Mesodermal cell (in vitro differentiated cells): ENCODE results near the gene MRC2.

Experiments
- H3K27ac ChIP-seq: 2 replicates; pipeline ENCODE4 v1.7.0; 2013; ENCODE audit warnings: mild to moderate bottlenecking, low read depth, low read length, moderate library complexity; ENCODE audit not compliant: severe bottlenecking
- H3K36me3 ChIP-seq: 2 replicates; pipeline ENCODE4 v1.7.1; 2013; ENCODE audit warnings: mild to moderate bottlenecking, low read length, moderate library complexity; ENCODE audit not compliant: control insufficient read depth, insufficient read depth
- H3K4me1 ChIP-seq: one replicate; pipeline ENCODE4 v1.7.1; 2013; ENCODE audit warnings: mild to moderate bottlenecking, low read length; ENCODE audit not compliant: insufficient read depth, control insufficient read depth, poor library complexity, severe bottlenecking
- H3K4me3 ChIP-seq: 2 replicates; pipeline ENCODE4 v1.7.0; 2013; ENCODE audit warnings: low read length, control low read depth, mild to moderate bottlenecking; ENCODE audit not compliant: insufficient read depth, poor library complexity, severe bottlenecking; ENCODE audit errors: extremely low read depth
- H3K9me3 ChIP-seq: 2 replicates; pipeline ENCODE4 v1.7.1; 2013; ENCODE audit warnings: mild to moderate bottlenecking, low read length, moderate library complexity; ENCODE audit not compliant: control insufficient read depth
- WGBS, 2 experiments: methylation state at CpG; one replicate each; pipeline ENCODE4 v1.1.5; 2013; ENCODE audit warnings: missing lambda C conversion rate in 2 of 2; ENCODE audit not compliant: insufficient coverage in 2 of 2; 5-methylcytosine and 5-hydroxymethylcytosine counted together

MRC2 gene

GRCh38 chr17:62653826-62654761 is 26.6 kb downstream of the MRC2 start:
- WGBS, 2 experiments: 67 to 70% methylated on average over 18 of the region's 19 CpGs
- Histone ChIP-seq H3K9me3 (peaks cover 2% of the 10 kb centered on the region), H3K36me3 (peaks cover 59% of the 10 kb centered on the region), H3K4me3 (no peak overlapping the region), H3K4me1 (peaks cover 29% of the 10 kb centered on the region), H3K27ac (peak overlapping the region; percentile 90)

DNA sequence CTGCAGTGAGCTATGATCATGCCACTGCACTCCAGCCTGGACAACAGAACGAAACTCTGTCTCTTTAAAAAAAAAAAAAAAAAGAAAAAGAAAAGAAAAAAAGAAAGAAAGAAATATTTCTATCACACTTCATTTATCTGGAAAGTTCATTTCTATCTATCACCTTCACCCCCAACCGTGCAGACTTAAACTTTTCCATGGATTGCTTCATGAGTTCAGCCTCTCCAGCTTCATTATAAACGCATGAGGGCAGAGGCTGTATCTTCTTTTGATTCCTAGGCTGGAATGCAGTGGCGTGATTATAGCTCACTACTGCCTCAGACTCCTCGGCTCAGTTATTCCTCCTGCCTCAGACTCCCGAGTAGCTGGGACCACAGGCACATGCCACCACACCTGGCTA is 28.2 kb downstream of the MRC2 start:
- Histone ChIP-seq H3K4me1 (peaks cover 29% of the 10 kb centered on the region), H3K27ac (no peak overlapping the region), H3K4me3 (no peak overlapping the region), H3K9me3 (peaks cover 16% of the 10 kb centered on the region), H3K36me3 (peaks cover 65% of the 10 kb centered on the region)
- WGBS, 2 experiments: 88 to 96% methylated on average over 4 to 5 of the region's 6 CpGs

DNA sequence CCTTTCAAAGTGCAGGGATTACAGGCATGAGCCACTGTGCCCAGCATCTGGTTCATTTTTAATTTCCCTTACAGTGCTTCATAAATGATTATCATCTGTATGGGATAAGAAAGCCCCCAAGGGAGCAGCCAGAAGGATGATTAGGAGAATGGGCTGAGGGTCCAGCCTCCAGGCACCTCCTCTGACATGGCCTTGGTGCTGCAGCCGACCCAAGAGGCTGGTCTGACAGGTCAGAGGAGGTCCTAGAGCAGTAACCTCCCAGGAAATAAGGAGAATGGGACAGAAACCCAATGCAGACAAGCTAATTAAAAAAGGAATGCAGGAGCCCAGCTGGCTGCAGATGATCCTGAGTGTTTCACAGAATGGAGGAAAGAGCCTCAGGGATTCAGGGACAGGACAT is 29.0 kb downstream of the MRC2 start:
- 83 to 88% methylated on average over 1 of the region's 1 CpG for WGBS, 2 experiments

DNA sequence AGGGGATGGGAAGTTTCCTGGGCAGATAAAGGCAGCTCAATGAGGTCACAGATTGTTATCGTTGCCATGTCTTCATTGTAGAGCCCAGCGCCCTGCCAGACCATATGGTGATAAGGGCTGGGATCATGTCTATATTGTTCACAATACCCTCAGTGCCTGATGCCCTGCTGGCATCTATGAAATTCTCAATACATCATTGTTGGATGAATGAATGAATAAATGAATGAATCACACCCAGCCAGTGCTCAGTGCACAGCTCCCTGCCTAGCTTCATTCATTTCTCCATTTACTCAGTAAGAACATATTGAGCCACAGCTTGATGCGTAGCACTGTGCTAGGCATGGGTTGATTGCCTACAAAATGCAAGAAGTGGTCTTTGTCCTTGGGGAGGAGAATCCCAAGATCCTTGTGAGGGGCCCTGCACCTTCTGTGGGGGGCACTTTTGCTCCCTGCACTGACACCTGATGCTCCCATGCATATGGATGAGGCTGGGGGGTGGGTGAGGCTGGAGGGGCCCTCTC is 29.7 kb downstream of the MRC2 start:
- Histone ChIP-seq H3K9me3 (peaks cover 18% of the 10 kb centered on the region), H3K4me3 (no peak overlapping the region), H3K36me3 (peaks cover 73% of the 10 kb centered on the region), H3K4me1 (peaks cover 24% of the 10 kb centered on the region), H3K27ac (no peak overlapping the region)
- WGBS, 2 experiments: 75 to 80% methylated on average over 1 to 2 of the region's 3 CpGs

More for the DNA sequence above, 29.0 kb downstream of the MRC2 start:
- Histone ChIP-seq H3K4me3 (no peak overlapping the region), H3K9me3 (peaks cover 18% of the 10 kb centered on the region), H3K36me3 (peaks cover 67% of the 10 kb centered on the region), H3K27ac (no peak overlapping the region), H3K4me1 (peaks cover 29% of the 10 kb centered on the region)

- WGBS, 2 experiments: 90 to 96% methylated on average over 5 to 9 of the region's 9 CpGs
- H3K4me3 ChIP-seq: no peak overlapping the region
- H3K9me3 ChIP-seq: peaks cover 18% of the 10 kb centered on the region
- H3K4me1 ChIP-seq: peaks cover 22% of the 10 kb centered on the region
- H3K27ac ChIP-seq: no peak overlapping the region
- H3K36me3 ChIP-seq: peaks cover 76% of the 10 kb centered on the region
These were observed 30.2 kb downstream of the MRC2 start for GRCh38 chr17:62657690-62658089.

DNA sequence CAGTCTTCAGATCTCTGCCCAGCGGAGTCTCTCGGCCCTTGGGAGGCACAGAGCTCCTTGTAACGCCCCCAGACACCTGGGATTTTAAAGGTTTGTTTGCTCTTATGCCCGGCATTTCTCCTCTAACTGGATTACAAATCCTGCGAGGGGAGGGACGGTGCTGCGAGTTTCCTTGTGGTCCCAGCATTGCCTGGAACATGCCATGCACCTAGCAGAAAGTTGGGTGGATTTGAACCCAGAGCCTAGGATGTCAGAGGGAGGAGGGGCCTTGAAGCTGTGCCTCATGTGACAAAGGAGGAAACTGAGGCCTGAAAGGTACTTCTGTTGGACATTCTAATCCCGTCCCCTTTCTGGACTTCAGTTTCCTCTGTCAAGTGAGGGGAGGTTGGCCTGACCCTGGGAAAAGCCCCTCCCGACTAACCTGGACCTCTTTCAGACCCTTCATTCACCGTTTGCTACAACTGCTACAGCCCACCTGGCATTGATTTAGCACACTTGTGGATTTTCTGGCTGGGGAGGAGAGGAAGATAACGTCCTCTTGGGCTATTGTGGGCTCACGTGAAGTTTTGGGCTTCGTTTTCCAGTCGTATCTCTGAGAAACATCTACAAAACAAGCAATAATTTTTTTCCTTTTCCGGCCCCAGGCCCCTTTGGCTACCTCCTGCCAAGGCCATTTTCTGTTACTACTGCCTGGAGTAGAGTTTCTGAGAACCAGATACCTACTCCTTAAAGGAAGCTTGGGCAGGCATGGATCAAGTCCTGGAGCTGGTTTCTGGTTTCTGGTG is 30.9 kb downstream of the MRC2 start:
- no peak overlapping the region for H3K4me3 ChIP-seq
- H3K27ac ChIP-seq: no peak overlapping the region
- 97 to 98% methylated on average over 6 to 10 of the region's 15 CpGs for WGBS, 2 experiments

GRCh38 chr17:62660629-62661118 is 33.2 kb downstream of the MRC2 start:
- no peak overlapping the region for H3K4me3 ChIP-seq
- peaks cover 18% of the 10 kb centered on the region for H3K9me3 ChIP-seq
- H3K4me1 ChIP-seq: peaks cover under 1% of the 10 kb centered on the region
- whole genome bisulfite sequencing, 2 experiments: 100% methylated on average over 1 of the region's 2 CpGs
- no peak overlapping the region for H3K27ac ChIP-seq
- peaks cover 85% of the 10 kb centered on the region for H3K36me3 ChIP-seq

More for the DNA sequence above, 30.9 kb downstream of the MRC2 start:
- Histone ChIP-seq H3K36me3 (peaks cover 79% of the 10 kb centered on the region), H3K4me1 (peaks cover 18% of the 10 kb centered on the region), H3K9me3 (peaks cover 18% of the 10 kb centered on the region)

DNA sequence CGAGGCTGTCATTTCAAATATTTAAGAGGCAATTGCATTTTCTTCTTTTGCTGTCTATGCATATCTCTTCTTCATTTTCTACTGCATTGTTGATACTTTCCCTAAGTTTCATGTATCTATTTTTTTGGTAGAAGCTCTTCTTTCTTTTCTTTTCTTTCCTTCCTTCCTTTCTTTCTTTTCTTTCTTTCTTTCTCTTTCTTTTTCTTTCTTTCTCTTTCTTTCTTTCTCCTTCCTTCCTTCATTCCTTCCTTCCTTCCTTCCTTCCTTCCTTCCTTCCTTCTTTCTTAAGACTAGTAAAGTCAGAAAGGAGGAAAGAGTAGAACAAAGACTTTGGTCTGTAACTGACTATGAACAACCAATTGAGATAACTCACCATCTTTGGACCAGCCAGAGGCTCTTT is 33.9 kb downstream of the MRC2 start:
- no peak overlapping the region for H3K4me3 ChIP-seq
- H3K36me3 ChIP-seq: peaks cover 86% of the 10 kb centered on the region
- H3K9me3 ChIP-seq: peaks cover 18% of the 10 kb centered on the region
- H3K27ac ChIP-seq: no peak overlapping the region
- no CpG with 5 or more reads among the region's 1 CpG for WGBS, 2 experiments
- no peaks in the 10 kb centered on the region for H3K4me1 ChIP-seq

DNA sequence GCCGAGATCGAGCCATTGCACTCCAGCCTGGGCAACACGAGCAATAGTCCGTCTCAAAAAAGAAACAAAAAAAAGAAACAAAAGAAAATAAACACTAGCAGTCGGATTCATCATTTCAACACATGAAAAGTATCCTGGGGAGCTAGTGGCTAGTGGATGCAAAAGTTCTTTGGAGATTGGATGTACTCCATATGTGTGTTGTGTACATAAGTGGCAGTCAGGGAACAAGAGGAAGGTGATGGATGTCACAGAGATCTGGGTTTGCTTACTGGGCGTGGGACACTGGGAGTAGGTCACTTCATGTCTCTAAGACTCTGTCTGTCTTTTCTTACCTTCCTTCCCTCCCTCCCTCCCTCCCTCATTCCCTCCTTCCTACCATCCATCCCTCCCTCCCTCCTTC is 35.4 kb downstream of the MRC2 start:
- WGBS, 2 experiments: 100% methylated on average over 3 of the region's 6 CpGs; no CpG with 5 or more reads in 1 of the 2 experiments
- H3K4me1 ChIP-seq: no peaks in the 10 kb centered on the region
- H3K36me3 ChIP-seq: peaks cover 85% of the 10 kb centered on the region
- peaks cover 18% of the 10 kb centered on the region for H3K9me3 ChIP-seq
- no peak overlapping the region for H3K27ac ChIP-seq
- no peak overlapping the region for H3K4me3 ChIP-seq

DNA sequence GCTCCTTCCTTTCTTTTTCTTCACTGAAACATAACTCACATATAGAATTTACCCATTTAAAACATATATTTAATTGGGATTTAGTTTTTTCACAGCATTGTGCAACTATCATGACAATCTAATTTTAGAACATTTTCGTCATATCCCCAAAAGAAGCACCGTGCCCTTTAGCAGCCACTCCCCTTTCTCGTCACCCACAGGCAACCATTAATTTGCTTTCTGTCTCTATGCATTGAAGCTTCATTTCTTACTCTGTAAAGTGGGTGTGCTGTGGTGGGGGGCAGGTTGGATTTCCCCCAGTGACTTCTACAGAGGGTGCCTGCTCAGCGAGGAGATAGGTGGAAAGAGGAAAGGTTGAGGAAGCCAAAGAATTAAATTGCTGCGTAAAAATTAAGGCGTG is 35.8 kb downstream of the MRC2 start:
- no peaks in the 10 kb centered on the region for H3K4me1 ChIP-seq
- H3K36me3 ChIP-seq: peaks cover 83% of the 10 kb centered on the region
- no peak overlapping the region for H3K27ac ChIP-seq
- peaks cover 18% of the 10 kb centered on the region for H3K9me3 ChIP-seq
- H3K4me3 ChIP-seq: no peak overlapping the region
- 92 to 95% methylated on average over 3 of the region's 6 CpGs for WGBS, 2 experiments
